Measurements from ENCODE around the gene ITGB8.

Gene ITGB8

GRCh38 chr7:20417260-20417659 is 86.6 kb downstream of the ITGB8 start:
- TF ChIP-seq, protein P1, sequence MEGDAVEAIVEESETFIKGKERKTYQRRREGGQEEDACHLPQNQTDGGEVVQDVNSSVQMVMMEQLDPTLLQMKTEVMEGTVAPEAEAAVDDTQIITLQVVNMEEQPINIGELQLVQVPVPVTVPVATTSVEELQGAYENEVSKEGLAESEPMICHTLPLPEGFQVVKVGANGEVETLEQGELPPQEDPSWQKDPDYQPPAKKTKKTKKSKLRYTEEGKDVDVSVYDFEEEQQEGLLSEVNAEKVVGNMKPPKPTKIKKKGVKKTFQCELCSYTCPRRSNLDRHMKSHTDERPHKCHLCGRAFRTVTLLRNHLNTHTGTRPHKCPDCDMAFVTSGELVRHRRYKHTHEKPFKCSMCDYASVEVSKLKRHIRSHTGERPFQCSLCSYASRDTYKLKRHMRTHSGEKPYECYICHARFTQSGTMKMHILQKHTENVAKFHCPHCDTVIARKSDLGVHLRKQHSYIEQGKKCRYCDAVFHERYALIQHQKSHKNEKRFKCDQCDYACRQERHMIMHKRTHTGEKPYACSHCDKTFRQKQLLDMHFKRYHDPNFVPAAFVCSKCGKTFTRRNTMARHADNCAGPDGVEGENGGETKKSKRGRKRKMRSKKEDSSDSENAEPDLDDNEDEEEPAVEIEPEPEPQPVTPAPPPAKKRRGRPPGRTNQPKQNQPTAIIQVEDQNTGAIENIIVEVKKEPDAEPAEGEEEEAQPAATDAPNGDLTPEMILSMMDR (IDR thresholded peaks at IDR 0.05; ENCODE audit: borderline replicate concordance, extremely low read depth, low read length, poor library complexity, severe bottlenecking), result no peak
- no peak for TF ChIP-seq EZH2 (IDR thresholded peaks at IDR 0.05; ENCODE audit: borderline replicate concordance, low read depth, low read length, severe bottlenecking)
- no peaks in the 10 kb centered on the region for H3K36me3 ChIP-seq (ENCODE audit: insufficient read depth, low read length)
- H3K79me2 ChIP-seq (ENCODE audit: insufficient read depth, low read length), result no peaks in the 10 kb centered on the region
- no peaks in the 10 kb centered on the region for H3K9me3 ChIP-seq (ENCODE audit: insufficient read depth, low read length, severe bottlenecking)
- H3K27me3 ChIP-seq (ENCODE audit: insufficient read depth, low read length, poor library complexity), result no peaks in the 10 kb centered on the region
- DNase-seq (no peak), ATAC-seq (ENCODE audit: insufficient read depth, low read depth) (no peak)
- H3K4me1 ChIP-seq (ENCODE audit: insufficient read depth, low read length), result no peaks in the 10 kb centered on the region
- H3K4me2 ChIP-seq (ENCODE audit: insufficient read depth, low read length), result no peak overlapping the region
- H3K27ac ChIP-seq (ENCODE audit: low read length), result no peak overlapping the region
- no peak overlapping the region for H3K9ac ChIP-seq (ENCODE audit: low read depth, low read length)
- H4K20me1 ChIP-seq (ENCODE audit: insufficient read depth, low read length), result no peaks in the 10 kb centered on the region
- no peak overlapping the region for H2AFZ ChIP-seq (ENCODE audit: low read depth, low read length)
- no peak overlapping the region for H3K4me3 ChIP-seq (ENCODE audit: low read depth in 1 of 2, low read length in 2 of 2)

GRCh38 chr7:20417675-20418382 is 87.1 kb downstream of the ITGB8 start:
- TF ChIP-seq, protein P1 (IDR thresholded peaks at IDR 0.05; ENCODE audit: borderline replicate concordance, extremely low read depth, low read length, poor library complexity, severe bottlenecking), result no peak
- TF ChIP-seq EZH2 (IDR thresholded peaks at IDR 0.05; ENCODE audit: borderline replicate concordance, low read depth, low read length, severe bottlenecking), result no peak
- H3K4me2 ChIP-seq (ENCODE audit: insufficient read depth, low read length), result no peak overlapping the region
- ATAC-seq (ENCODE audit: insufficient read depth, low read depth) (no peak), DNase-seq (no peak)
- H3K27ac ChIP-seq (ENCODE audit: low read length), result no peak overlapping the region
- no peaks in the 10 kb centered on the region for H3K4me1 ChIP-seq (ENCODE audit: insufficient read depth, low read length)
- no peak overlapping the region for H3K9ac ChIP-seq (ENCODE audit: low read depth, low read length)
- H2AFZ ChIP-seq (ENCODE audit: low read depth, low read length), result no peak overlapping the region
- H3K4me3 ChIP-seq (ENCODE audit: low read depth in 1 of 2, low read length in 2 of 2), result no peak overlapping the region
- H3K9me3 ChIP-seq (ENCODE audit: insufficient read depth, low read length, severe bottlenecking), result no peaks in the 10 kb centered on the region
- H3K36me3 ChIP-seq (ENCODE audit: insufficient read depth, low read length), result no peaks in the 10 kb centered on the region
- no peaks in the 10 kb centered on the region for H4K20me1 ChIP-seq (ENCODE audit: insufficient read depth, low read length)
- no peaks in the 10 kb centered on the region for H3K79me2 ChIP-seq (ENCODE audit: insufficient read depth, low read length)
- no peaks in the 10 kb centered on the region for H3K27me3 ChIP-seq (ENCODE audit: insufficient read depth, low read length, poor library complexity)

- H4K20me1 ChIP-seq (ENCODE audit: insufficient read depth, low read length), result no peaks in the 10 kb centered on the region
- no peaks in the 10 kb centered on the region for H3K4me1 ChIP-seq (ENCODE audit: insufficient read depth, low read length)
- no peaks in the 10 kb centered on the region for H3K36me3 ChIP-seq (ENCODE audit: insufficient read depth, low read length)
- DNase-seq, result no peak
- H3K79me2 ChIP-seq (ENCODE audit: insufficient read depth, low read length), result no peaks in the 10 kb centered on the region
- no peak overlapping the region for H3K27ac ChIP-seq (ENCODE audit: low read length)
- TF ChIP-seq, protein P1 (IDR thresholded peaks at IDR 0.05; ENCODE audit: borderline replicate concordance, extremely low read depth, low read length, poor library complexity, severe bottlenecking), result no peak
- no peak for TF ChIP-seq EZH2 (IDR thresholded peaks at IDR 0.05; ENCODE audit: borderline replicate concordance, low read depth, low read length, severe bottlenecking)
- H2AFZ ChIP-seq (ENCODE audit: low read depth, low read length), result no peak overlapping the region
- no peak overlapping the region for H3K4me3 ChIP-seq (ENCODE audit: low read depth in 1 of 2, low read length in 2 of 2)
- H3K4me2 ChIP-seq (ENCODE audit: insufficient read depth, low read length), result no peak overlapping the region
- no peaks in the 10 kb centered on the region for H3K27me3 ChIP-seq (ENCODE audit: insufficient read depth, low read length, poor library complexity)
- H3K9me3 ChIP-seq (ENCODE audit: insufficient read depth, low read length, severe bottlenecking), result no peaks in the 10 kb centered on the region
- H3K9ac ChIP-seq (ENCODE audit: low read depth, low read length), result no peak overlapping the region
- ATAC-seq (ENCODE audit: insufficient read depth, low read depth), result no peak
Observed at GRCh38 chr7:20424500-20424899, 93.8 kb downstream of the ITGB8 start.

Data from DND-41 (cell line).